GM19043 (cell line): Measurements from ENCODE around the gene LTBP1.

Experiments
- ATAC-seq: cut with Tn5 transposase; IDR thresholded peaks from one replicate; pipeline ENCODE4 v1.9.1; 2021; ENCODE audit warnings: low read depth; ENCODE audit not compliant: unreplicated experiment

Gene LTBP1

DNA sequence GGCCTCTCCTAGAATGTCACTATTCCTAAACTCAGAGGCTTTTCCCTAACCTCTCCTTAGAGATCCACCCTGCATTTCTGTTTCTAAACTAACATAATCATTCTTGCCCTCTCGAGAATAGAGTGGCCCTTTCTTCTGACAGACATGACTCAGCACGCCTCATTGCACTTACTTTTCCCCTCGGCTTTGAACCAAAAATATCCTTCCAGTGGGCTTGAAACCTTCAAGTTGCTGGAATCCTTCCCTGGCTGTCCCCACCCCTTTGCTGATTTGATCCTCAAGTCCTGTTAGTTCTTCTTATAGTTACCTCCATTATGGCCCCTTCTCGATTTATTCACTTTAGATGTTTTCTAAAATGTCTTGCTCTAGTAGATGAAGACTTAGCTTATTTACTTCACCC is 158.0 kb downstream of the LTBP1 start:
- no peak for ATAC-seq

DNA sequence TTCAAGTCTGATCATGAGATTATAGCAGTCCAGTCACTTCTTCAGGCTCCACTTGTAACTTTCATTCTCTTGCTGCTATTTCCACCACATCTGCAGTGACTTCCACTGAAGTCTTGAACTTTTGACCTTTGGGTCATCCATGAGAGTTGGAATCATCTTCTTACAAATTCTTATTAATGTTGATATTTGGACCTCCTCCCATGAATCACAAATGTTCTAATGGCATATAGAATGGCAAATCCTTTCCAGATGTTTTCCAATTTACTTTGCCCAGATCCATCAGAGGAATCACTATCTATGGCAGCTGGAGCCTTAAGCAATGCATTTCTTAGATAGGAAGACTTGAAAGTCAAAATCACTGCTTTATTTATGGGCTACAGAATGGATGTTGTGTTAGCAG is 159.4 kb downstream of the LTBP1 start:
- no peak for ATAC-seq

DNA sequence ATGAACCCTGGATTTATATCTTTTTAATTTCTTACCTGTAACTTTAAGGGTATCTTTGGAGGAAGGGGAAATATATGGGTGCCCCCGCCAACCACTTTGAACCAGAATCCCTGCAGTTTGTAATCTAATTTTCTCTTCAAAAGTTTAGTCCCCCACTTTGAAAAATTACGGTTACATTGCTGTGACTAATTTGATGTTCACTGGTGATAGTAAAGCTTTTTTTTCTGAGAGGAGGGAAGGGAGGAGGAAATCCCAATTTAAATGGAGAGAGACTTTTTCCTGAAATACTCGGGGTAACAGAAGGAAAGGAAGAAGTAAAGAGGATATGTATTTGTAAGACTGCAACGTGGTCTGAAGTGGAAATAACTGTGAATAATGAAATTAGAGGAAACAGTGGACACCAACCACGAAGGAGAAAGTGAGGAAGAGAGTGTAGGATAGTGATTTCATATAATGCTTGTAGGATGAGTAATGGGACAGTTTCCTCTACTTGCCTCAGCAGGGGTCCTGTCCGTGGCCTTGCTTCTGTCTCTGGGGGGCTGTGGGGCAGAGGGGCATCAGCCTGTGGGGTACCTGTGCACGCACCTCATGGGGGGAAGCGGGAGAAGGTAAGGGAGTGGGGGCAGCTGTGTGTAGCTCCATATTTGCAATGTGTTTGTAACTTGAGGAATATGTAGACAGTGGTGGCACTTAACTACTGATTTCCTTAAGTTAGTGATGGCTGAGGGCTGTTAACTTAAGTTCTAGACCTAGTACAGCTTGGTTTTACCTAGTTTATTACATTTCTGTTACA is 161.1 kb downstream of the LTBP1 start:
- ATAC-seq = no peak

DNA sequence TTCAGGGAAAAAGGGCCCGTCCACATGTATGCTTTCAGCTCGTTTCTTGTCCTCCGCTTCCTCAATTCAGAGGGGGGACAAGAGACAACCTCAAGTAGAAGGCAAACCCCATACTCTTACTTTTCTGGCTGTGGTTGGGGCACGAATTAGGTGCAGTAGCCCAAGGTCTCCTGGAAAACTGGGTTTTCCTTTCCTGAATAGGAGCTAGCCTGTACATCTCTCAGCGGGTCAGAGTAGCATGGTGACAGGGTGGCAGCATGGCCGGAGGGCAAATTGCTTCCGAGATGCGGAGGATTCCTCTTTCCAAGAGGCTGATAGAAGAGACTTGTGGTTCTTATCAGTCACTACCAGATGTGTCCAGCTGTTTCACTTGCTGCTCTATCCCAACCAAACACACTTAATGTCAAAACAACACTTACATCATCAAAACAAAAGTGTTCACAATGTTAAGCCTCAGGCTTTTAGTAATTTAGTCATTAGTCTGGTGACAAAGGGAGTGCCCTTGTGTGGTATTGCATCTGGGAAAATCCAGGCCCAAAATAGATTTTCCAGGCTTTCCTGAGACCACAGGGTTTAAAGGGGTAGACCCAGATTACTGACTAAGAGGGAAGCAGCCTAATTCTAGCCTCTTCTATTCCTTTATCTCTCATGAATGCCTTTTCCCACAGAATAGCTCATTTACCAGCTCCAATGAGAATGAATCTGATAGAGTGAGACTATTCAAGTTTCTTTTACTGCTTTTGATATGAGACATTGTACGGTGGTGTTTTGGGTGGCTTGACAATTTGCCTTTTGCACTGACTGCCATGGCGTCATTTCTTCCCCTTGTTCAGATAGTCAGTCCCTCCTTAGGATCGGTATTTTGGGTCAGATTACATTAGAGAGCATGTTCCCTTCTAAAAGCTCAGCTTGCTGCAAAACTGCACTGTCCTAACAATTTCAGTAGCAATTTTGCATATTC is 162.0 kb downstream of the LTBP1 start:
- ATAC-seq = no peak

DNA sequence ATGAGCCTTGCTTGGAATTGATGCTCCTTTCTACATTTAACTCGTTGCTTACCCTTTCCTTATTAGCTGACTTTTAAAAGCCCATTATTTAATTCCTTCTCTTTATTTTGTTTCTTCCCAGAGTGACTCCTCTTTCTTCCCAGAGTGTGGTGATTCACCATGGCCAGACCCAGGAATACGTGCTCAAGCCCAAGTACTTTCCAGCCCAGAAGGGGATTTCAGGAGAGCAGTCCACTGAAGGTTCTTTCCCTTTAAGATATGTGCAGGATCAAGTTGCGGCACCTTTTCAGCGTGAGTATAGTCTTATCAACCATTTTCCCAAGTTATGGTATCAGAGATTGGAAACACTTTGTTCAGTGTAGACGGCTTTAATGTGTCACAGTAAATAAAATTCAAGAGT is 163.7 kb downstream of the LTBP1 start:
- no peak for ATAC-seq

DNA sequence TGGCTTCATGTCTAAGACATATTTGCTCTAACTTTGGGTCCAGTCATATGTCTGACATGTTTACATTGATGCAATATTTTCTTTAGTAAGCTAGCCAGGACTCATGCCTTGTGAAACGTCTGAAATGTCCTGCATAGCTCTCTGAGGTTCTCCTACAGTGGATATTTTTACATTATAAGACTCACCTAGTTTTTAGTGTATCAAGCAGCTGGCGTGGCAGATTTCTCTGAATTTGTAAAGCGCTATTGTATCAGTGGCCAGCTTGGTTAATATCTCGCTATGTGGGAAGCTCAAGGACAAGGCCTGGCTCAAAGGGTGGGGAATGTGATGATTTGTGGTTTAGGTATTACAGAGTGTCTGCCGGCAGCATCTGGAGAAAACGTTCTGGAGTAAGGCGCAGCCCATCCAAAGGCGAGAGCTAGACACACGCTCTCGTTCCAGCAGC is 164.3 kb downstream of the LTBP1 start:
- ATAC-seq = no peak

DNA sequence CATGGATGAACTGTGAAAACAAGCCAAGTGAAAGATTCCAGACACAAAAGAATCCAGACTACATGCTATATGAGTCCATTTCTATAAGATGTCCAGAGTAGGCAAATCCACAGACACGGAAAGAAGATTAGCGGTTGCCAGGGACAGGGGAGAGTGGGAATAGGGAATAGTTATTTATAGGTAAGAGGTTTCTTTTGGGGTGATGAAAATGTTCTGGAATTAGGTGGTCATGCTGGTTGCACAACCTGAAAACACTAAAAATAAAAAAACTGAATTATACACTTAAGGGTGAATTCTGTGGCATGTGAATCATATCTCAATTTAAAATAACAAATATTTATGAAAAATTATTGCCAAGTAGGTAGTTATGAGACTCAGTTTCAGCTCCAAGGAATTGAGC is 168.4 kb downstream of the LTBP1 start:
- ATAC-seq = no peak

DNA sequence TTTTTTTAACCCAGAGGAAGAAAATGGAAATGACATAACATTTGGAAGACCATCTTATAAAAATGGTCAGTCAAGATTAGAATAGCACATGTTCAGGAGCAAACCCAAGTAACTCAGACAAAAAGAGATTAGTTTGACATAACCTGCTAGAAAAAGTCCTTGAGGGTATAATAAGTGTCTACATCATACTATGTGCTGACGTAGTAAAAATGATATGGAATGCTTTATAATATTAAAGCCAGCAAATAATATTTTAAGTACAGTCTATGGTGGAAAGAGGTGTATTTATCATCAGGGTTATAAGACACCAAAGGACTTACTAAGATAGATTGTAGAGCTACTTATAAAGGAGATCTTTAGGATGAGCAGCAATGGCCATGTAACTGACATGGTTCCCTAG is 169.0 kb downstream of the LTBP1 start:
- no peak for ATAC-seq

DNA sequence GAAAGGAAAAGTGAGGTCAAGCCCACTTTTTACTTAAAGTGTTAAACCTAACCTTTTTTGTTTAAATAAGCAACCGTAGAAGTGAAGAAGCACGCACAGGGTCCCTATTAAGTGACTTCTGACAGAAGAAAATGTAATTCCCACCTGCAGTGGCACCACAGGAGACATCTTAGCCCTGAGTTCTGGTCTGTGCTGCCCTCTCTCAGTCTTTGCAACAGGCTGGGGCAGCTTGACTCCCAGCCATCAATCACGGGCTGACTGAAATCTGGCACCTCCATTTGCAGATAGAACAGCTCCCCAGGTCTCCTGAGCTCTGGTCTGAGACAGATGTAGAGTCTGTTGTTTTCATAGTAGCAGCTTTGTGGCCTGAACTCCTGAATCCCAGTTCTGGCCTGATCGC is 170.0 kb downstream of the LTBP1 start:
- no peak for ATAC-seq

DNA sequence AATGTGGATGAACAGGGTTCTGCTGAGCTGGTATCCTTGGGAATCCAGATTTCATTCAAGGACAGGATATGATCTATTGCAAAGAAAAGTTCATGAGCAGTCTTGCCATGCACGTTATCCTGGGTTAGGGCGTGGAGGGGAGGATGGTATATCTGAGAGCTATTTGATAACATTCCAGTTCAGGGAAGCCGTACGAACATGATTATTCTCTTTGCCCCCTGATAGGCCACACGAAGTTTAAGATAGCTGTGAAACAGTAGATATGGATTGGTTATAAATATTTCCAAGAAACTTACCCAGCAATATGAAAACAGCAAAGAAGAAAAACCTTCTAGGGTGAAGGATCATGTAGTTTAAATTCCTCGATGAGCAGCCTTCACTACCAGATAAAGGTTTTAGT is 171.9 kb downstream of the LTBP1 start:
- no peak for ATAC-seq

DNA sequence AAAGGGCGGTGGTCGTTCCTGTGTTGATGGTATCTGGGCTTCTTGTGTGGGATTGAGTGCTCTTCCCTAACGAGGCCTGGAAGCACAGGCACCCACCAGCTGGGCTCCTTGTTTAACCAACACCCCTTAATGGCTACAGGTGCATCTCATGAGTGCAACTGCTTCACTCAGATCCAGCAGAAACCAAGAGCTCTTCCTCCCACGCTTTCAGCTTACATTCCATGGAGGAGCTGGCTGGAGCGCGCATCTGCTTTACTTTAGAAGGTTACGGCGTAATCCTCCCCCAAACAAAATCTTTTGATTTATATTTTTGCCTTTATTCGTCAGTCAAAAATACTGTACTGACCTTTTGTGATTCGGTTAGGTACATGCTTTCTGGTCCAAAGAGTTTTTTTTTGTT is 174.7 kb downstream of the LTBP1 start:
- no peak for ATAC-seq

DNA sequence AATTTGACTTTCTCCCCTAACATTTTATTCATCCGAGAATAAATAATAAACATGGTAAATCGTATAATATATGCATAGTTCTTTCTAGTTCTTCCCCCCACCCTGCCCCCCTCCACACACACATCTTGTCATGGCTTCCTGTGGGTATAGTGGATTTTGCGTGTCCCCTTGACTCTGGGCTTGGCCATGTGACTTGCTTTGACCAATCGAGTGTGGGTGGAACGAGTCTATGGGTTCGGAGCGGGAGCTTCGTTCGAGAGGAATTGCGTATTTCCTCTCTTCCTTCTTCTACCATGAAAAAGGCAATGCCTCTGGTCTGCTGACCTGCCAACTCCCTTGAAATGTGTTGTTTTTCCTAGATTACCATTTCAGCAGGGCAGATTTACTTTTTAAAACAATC is 175.2 kb downstream of the LTBP1 start:
- ATAC-seq = no peak

DNA sequence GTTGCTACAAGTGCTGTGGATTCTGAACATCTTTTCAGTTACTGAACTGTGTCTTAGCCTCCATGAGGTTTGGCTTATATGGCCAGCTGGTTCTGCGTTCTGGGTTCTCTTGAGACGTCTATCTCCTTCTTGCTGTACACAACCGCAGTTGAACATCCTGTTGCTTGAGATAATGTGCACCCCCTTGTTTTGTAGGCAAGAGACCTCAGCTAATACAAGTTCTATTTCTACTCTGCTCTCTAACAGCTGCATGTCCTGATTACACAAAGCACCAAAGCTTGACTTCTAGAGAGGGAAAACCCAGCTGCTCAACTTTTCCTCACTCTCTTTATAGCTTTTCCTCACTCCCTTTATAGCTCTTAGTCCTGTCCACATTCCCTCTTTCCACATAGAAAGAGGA is 176.0 kb downstream of the LTBP1 start:
- ATAC-seq = no peak

DNA sequence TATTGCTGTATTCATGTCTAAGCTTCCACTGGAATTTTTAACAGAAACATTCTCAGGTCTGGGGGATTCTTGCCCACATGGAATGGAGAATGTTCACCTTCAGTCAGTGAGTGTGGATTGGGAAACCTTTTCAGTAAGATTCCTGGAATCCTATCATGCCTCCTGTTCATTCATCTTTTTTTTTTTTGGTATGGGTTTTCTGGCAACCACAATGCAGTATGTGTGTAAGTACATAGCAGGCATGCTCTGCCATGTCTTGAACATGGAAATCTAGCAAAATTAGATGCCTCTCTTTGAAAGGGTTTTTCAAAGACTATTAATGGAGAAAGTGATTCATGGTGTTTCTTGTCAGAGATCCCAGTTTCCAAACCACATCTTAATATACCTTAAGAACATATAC is 176.5 kb downstream of the LTBP1 start:
- ATAC-seq = no peak

DNA sequence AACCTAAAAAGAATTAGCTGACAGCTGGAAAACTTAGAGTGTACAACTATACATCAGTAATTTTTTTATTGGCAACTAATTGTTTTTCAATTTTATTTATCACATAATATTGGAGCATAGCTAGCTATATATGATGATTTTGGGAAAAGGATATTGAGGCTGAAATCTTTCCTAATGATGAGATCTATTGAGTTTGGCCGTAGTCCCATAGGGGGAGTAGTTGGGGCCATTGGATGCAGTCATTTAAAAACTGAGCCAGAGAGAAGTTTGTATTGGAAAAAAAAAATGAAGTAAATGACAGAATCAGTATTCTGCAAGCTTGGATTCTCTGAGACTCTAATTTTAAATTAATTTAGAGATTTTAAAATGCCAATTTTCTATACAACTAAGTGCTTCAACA is 179.8 kb downstream of the LTBP1 start:
- ATAC-seq = no peak

DNA sequence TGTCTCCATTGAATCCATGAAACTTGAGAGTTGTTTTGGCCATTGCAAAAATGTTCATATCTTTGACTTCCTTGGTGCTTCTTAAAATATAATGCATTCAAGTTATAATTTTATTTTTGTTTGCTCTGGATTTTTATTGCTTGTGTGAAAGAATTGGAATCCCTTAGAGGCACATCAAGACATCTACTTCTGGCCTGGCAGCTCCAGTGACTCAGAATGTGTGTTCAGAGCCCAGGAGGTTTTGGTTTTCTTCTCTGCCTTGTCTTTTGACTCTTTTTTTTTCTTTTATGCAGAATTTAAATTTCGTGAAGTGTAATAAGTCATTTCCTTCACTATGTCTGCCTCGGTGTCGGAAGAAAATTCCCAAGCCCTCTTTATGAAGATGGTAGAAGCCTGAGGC is 180.2 kb downstream of the LTBP1 start:
- ATAC-seq = no peak

DNA sequence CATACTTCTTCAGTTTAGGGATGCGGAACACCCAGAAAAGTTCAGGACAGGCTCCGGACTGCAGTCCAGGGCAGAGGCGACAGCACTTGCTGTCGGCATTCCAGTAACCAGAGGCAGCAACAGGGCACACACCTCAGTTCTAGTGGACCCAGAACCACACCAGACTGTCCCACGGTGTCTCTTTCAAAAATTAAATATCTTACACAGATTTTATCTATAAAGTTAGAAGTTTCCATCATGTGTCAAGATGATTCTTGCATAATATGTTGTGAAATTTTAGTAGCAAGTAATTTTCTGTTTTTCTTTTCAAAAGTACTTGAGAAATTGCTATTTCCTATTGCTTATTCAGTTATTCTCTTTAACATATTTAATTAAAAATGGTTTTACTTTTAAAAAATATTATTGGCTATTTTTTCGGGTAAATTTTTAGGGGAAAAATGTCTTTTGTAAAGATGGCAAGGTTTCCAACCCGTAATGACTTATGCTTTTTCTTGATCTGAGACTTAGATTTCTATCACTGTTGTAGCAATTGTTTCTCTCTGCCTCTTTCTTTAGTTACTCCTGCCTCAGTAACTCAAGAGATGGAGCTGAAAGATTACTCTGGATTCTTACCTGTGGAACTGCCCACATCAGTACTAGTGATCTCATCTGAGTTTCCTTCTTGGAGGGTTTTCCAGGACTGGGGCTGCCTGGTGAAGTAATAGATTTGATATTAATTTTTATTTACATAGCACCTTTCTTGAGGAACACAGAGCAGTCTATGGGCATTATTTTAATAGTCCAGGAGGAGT is 182.7 kb downstream of the LTBP1 start:
- no peak for ATAC-seq

DNA sequence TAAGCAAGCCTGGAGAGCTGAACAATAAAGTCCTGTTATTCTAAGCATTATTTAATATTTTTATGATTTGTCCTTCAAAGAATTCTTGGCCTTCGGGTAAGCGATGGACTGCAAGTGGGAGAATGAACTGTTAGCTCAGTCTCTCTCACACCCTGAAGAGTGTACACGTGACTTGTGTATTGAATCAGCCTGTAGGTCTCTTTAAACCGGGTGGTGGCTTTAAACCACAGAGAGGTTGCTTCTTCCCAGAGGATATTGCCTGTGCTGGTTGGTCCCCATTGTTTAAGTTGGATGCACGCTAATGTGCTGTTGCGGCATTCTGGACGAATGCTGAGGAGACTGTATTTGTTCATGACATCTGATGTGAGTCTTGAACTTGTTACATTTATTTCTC is 183.3 kb downstream of the LTBP1 start:
- no peak for ATAC-seq

DNA sequence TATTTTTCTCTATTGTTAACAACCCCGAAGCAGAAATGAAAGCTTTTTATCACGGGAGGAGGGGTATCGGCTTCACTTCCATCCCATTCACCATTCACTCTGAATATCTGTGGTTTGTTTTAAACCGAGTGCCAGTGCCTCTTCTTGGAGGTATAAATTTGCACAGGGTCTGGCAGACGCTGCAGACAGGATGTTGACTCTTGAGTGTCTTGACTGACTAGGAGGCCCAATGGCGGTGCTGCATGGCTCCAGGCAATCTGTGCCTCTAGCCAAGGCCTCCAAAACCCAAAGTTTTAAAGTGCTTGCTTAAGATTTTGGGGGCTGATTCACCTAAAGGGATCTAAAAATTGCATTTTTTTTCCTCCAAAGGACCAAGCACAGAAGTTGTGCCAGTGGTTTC is 183.8 kb downstream of the LTBP1 start:
- ATAC-seq = no peak

DNA sequence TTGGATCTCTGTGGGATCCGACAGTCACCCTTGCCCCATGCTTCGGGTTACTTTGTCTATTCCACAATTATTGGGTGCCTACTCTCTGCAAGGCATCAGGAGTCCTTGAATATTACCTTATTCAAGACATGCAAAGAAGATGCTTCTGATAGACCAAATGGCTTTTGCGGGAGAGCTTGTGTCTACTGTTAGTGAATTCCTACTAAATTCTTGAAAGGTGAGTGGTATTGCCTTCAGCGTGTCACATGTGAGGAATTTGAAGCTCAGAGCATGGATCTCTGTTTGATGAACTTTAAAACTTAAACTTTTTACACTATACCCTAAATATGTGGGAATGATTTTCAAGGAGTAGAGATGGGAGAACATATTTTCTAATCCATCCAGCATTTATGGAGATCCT is 184.4 kb downstream of the LTBP1 start:
- no peak for ATAC-seq

DNA sequence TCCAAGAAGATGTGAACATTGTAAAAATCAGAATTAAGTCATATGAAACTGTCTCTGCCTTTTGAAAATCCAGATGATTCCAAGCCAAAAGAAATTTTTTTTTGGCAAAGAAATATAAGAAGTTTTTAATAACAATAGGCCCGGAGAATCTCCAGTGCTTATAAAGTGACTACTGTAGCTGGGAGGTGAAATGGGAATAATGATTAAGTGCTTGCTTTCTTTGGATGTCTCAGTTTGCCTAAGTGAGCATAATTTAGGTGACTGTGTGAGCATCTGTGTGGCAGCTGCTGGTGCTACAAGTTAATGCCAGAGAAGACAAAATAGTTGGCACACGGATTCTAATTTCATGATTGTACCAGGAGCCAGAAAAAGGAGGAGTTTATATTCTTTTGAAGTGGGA is 185.0 kb downstream of the LTBP1 start:
- ATAC-seq = no peak
